Stimulated activated CD8-positive, alpha-beta memory T cell treated with anti-CD3 and anti-CD28 coated beads, Interleukin-15, amount 100 ng/mL, for 1 hour (primary cell): ENCODE measurements around the gene LRRC58.

ENCODE experiments used
- DNase-seq: peaks from one replicate; pipeline ENCODE4 v3.0.0-alpha.2; 2020; ENCODE audit warnings: low read depth

The LRRC58 gene

DNA sequence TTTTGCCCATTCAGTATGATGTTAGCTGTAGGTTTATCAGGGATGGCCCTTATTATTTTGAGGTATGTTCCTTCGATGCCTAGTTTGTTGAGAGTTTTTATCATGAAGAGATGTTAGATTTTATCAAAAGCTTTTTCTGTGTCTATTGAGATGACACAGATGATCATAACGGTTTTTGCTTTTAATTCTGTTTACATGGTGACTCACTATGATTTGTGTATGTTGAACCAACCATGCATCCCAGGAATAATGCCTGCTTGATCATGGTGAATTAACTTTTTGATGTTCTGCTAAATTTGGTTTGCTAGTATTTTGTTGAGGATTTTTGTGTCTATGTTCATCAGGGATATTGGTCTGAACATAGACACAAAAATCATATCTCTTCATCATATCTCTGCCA lies 72.4 kb downstream of the LRRC58 start:
- DNase-seq, result no peak

DNA sequence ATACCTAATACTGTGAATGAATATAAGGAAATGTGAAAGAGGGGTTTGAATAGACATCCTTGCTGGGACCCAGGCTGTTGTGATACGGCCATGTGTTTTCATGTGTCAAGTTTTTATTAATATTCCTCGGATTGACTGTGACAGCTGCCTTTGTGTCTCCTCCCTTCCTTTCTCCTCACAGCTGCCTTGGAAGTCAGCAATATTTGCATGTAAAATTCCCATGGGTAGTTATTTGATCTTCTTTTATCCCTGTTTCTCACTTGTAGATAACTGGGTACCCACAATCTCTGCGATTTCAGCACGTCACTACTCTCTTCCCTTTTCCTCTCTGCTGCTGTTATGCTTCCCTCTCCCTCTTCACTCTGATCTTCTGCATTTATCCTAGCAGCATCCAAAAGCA lies 73.5 kb downstream of the LRRC58 start:
- no peak for DNase-seq

DNA sequence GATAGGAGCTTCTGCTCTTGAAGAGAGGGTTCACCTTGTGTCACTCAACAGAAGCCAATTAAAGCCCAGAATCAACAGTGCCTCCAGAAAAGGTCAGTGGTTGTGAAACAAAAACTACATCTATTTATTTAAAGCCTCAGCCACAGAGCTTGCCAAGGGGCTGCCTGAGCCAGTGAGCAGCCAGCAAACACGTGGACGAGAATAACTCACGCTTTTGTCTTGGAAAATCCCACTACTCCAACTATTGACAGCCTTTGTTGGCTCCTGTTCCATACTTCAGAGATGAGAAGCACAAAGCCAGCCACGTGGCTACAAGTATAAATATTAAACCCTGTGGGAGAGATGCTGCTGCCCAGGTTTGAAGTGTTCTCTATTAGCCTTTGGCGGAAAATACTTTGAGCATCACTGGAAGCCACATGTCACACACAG lies 74.4 kb downstream of the LRRC58 start:
- no peak for DNase-seq
